Measurements from ENCODE around the gene ZNF524. TPM values are rescaled to one million over a fixed set of nuclear protein-coding genes. Genes with fewer than 3 reads are reported as not detected.
A peak's percentile ranks its signal among the peaks of the same experiment; 100 is the strongest.

Gene ZNF524
- total RNA-seq, 1 experiment from 2014 or later, result 5.5 TPM

DNA sequence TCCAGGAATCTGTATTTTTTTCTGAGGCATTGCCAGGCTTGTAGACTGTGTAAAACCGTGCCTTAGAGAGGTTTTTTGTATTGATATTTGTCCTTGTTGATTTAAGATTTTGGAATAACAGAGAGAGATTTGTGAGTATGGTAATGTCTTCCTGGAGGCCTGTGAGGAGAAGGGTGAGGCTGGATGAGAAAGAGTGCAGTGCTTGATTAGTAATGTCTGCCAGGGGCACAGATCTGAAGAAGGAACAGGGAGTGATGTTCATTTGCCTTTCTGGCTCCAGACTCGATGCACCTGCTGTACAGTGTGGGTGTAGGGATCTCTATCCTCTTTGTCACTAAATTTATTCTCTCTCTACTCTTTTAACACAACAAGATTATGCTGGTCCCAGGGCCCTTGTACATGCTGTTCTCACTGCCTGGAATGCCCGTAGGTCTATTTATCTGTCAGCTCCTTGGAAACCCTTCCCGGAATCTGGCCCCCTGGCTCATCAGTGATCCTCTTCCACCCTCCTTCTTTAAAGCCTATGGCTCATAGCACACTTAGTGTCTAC lies 5.0 kb upstream of the ZNF524 start:
- POLR2A ChIA-PET, result no interaction called here
- Mint-ChIP-seq H3K36me3 (peaks cover 23% of the 10 kb centered on the region), H3K4me1 (peaks cover 25% of the 10 kb centered on the region), H3K27ac (peak overlapping the region; percentile 12; the same call in 1 of the 2 replicates), H3K4me3 (no peak overlapping the region), H3K27me3 (ENCODE audit: low read depth) (peaks cover 5% of the 10 kb centered on the region), H3K9me3 (no peaks in the 10 kb centered on the region)
- CTCF ChIA-PET, result no interaction called here
- DNase-seq (ENCODE audit: low spot score) (no peak), ATAC-seq (no peak)
- TF ChIP-seq ZNF396 (CRISPR knock-in tag; IDR thresholded peaks at IDR 0.05; ENCODE audit: borderline replicate concordance), result no peak

DNA sequence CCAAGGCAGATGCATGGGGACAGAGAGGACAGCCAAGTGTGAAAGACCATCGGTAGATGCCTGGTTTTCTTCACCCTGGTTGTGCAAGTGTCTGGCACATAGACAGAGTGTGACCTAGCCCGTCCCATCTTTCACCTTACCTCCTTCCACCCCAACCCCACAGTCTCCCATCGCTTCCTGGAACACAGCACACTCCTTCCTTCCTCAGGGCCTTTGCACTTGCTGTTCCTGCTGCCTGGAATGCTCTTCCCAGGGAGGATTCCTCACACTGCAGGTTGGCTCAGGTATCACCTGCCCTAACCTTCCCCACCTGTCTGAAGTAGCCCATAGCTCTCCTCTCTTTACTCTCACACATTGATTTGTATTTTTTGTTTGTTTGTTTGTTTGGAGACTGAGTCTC lies 3.8 kb upstream of the ZNF524 start:
- Mint-ChIP-seq H3K36me3 (peaks cover 23% of the 10 kb centered on the region), H3K27ac (no peak overlapping the region), H3K4me1 (peaks cover 21% of the 10 kb centered on the region), H3K4me3 (no peak overlapping the region), H3K9me3 (no peaks in the 10 kb centered on the region), H3K27me3 (ENCODE audit: low read depth) (peaks cover 5% of the 10 kb centered on the region)
- TF ChIP-seq ELF4 (CRISPR knock-in tag; IDR thresholded peaks at IDR 0.05; ENCODE audit: low read depth), result no peak
- TF ChIP-seq ZNF396 (CRISPR knock-in tag; IDR thresholded peaks at IDR 0.05; ENCODE audit: borderline replicate concordance), result no peak
- no peak for TF ChIP-seq ZNF317 (CRISPR knock-in tag; IDR thresholded peaks at IDR 0.05; ENCODE audit: borderline replicate concordance, low read depth)
- no peak for TF ChIP-seq FOXK1 (CRISPR knock-in tag; IDR thresholded peaks at IDR 0.05)
- no peak for TF ChIP-seq ZBTB21 (CRISPR knock-in tag; IDR thresholded peaks at IDR 0.05; ENCODE audit: borderline replicate concordance)
- TF ChIP-seq MXD4 (CRISPR knock-in tag; IDR thresholded peaks at IDR 0.05; ENCODE audit: borderline replicate concordance), result no peak
- TF ChIP-seq ETV6 (CRISPR knock-in tag; IDR thresholded peaks at IDR 0.05), result no peak
- POLR2A ChIA-PET, result interaction anchor here (0.6 kb wide), 1 partner anchor 1118 kb away, joined by 3 read pairs; no protein-coding TSS in a partner anchor
- ATAC-seq, result no peak
- no peak for DNase-seq (ENCODE audit: low spot score)
- CTCF ChIA-PET, result interaction anchor here (2.3 kb wide), 1 partner anchor 10 kb away, joined by 13 read pairs; the partner anchor contains the start of gene ZNF865

- ChIA-PET CTCF (interaction anchor here (1.0 to 3.0 kb wide), 5 partner anchors 9 to 130 kb away, joined by 4 to 17 read pairs (median 13); partner anchors contain the start of gene ZNF865), POLR2A (interaction anchor here (0.6 kb wide), 1 partner anchor 50 kb away, joined by 3 read pairs; the partner anchor contains the start of gene CCDC106)
- no peak for TF ChIP-seq CREM (CRISPR knock-in tag; IDR thresholded peaks at IDR 0.05)
- no peak for TF ChIP-seq NR2C2 (CRISPR knock-in tag; IDR thresholded peaks at IDR 0.05)
- TF ChIP-seq GABPB1 (CRISPR knock-in tag; IDR thresholded peaks at IDR 0.05), result no peak
- TF ChIP-seq STAT6 (CRISPR knock-in tag; conservative IDR thresholded peaks at IDR 0.05; ENCODE audit: low read depth), result no peak
- TF ChIP-seq ZNF396 (CRISPR knock-in tag; IDR thresholded peaks at IDR 0.05; ENCODE audit: borderline replicate concordance), result no peak
- TF ChIP-seq ZBTB21 (CRISPR knock-in tag; IDR thresholded peaks at IDR 0.05; ENCODE audit: borderline replicate concordance), result no peak
- TF ChIP-seq E2F5 (CRISPR knock-in tag; IDR thresholded peaks at IDR 0.05), result no peak
- no peak for TF ChIP-seq KAT7 (CRISPR knock-in tag; IDR thresholded peaks at IDR 0.05; ENCODE audit: borderline replicate concordance)
- TF ChIP-seq ELF4 (CRISPR knock-in tag; IDR thresholded peaks at IDR 0.05; ENCODE audit: low read depth), result no peak
- DNase-seq (ENCODE audit: low spot score) (no peak), ATAC-seq (no peak)
- Mint-ChIP-seq H3K9me3 (no peaks in the 10 kb centered on the region), H3K4me1 (peaks cover 21% of the 10 kb centered on the region), H3K36me3 (peaks cover 23% of the 10 kb centered on the region), H3K4me3 (no peak overlapping the region), H3K27ac (no peak overlapping the region), H3K27me3 (ENCODE audit: low read depth) (no peaks in the 10 kb centered on the region; the same call in 1 of the 2 replicates)
Measured at GRCh38 chr19:55597501-55597921, 2.6 kb upstream of the ZNF524 start.

DNA sequence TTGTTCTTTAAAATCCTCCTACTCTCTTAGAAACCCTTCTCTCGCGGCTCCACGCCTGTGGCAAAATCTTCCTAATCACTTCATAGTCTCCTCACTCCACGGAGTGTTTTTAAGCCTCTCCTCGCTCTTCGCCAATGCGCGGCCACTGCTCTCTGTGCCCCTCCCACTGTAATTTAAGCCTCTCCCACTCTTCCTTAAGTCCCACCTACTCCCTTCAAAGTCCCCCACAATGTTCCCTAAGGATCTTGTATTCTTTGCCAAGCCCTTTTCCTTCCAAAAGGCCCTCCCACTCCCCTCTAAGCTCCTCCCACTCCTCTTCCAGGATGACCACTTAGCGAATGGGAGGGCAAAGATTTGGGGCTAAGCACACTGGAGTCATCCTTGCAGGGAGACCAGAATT lies 2.1 kb upstream of the ZNF524 start:
- ChIA-PET CTCF (interaction anchor here (1.0 to 3.0 kb wide), 5 partner anchors 8 to 130 kb away, joined by 4 to 17 read pairs (median 13); partner anchors contain the start of gene ZNF865), POLR2A (interaction anchor here (2.1 kb wide), 1 partner anchor 11 kb away, joined by 17 read pairs; no protein-coding TSS in a partner anchor)
- H3K4me1 Mint-ChIP-seq, result peaks cover 22% of the 10 kb centered on the region
- H3K9me3 Mint-ChIP-seq, result no peaks in the 10 kb centered on the region
- no peaks in the 10 kb centered on the region; the same call in 1 of the 2 replicates for H3K27me3 Mint-ChIP-seq (ENCODE audit: low read depth)
- H3K4me3 Mint-ChIP-seq, result peak overlapping the region; percentile 98
- H3K27ac Mint-ChIP-seq, result peak overlapping the region; percentile 95
- peaks cover 23% of the 10 kb centered on the region for H3K36me3 Mint-ChIP-seq
- DNase-seq (ENCODE audit: low spot score), result peak; percentile 67
- ATAC-seq, result no peak; the same call in 1 of the 2 replicates
- TF ChIP-seq TEAD4 (CRISPR knock-in tag; IDR thresholded peaks at IDR 0.05) (no peak), PREB (CRISPR knock-in tag; IDR thresholded peaks at IDR 0.05; ENCODE audit: borderline replicate concordance) (no peak), ETV6 (CRISPR knock-in tag; IDR thresholded peaks at IDR 0.05) (no peak), RELA (CRISPR knock-in tag; IDR thresholded peaks at IDR 0.05; ENCODE audit: borderline replicate concordance) (no peak), SMAD3 (CRISPR knock-in tag; IDR thresholded peaks at IDR 0.05; ENCODE audit: borderline replicate concordance) (no peak), CREB1 (CRISPR knock-in tag; IDR thresholded peaks at IDR 0.05) (no peak), ZNF423 (CRISPR knock-in tag; IDR thresholded peaks at IDR 0.05) (no peak), EMX1 (CRISPR knock-in tag; IDR thresholded peaks at IDR 0.05) (no peak), NFYB (CRISPR knock-in tag; conservative IDR thresholded peaks at IDR 0.05; ENCODE audit: low read depth) (no peak)
- TF ChIP-seq, protein P1, sequence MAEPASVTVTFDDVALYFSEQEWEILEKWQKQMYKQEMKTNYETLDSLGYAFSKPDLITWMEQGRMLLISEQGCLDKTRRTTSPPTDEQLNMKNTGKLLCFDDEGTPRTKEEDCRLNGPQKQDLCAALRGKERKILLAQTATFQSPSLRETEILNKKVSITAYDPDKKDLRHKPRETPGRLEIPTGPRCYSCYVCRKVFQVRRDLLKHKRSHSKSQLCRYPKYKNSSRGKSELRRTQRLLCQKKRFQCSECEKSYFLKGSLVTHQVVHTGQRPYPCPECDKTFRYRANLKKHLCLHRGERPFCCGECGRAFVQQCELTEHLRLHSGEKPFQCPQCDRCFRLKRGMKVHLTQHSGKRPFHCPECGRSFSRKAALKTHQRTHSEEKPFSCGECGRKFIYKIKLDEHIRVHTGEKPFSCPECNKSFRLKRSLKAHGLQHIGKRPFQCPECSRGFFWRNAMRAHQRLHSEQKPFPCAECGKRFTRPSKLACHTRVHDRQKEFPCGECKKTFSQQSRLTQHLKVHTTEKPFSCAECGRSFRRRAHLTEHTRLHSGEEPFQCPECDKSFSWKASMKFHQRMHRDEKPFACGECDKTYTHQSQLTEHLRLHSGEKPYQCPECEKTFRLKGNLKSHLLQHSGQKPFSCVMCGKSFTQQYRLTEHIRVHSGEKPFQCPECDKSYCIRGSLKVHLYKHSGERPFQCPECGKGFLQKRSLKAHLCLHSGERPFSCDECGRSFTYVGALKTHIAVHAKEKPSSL (CRISPR knock-in tag; conservative IDR thresholded peaks at IDR 0.05), result no peak

All from WTC11 (cell line).